B cell (primary cell): ENCODE measurements around the gene PPP1R3D. TPM values are rescaled to one million over a fixed set of nuclear protein-coding genes. Genes with fewer than 3 reads are reported as not detected.
A peak's percentile ranks its signal among the peaks of the same experiment; 100 is the strongest.

Experiments
- ATAC-seq: fragments of 200-7000 bp; cut with Tn5 transposase; one replicate; pipeline ENCODE4 v1.10.0; 2021; ENCODE audit warnings: low read depth, mild to moderate bottlenecking, moderate number of reproducible peaks, moderate library complexity
- CTCF ChIA-PET: fragments of 350-600 bp; sonication (Branson Sonifier 250); formaldehyde crosslinking; loops from one replicate; lab custom pipeline; 2021; ENCODE audit warnings: antibody characterized with exemption, inconsistent platforms; lab: Charles Lee
- POLR2A ChIA-PET: fragments of 350-600 bp; sonication (Branson Sonifier 250); formaldehyde crosslinking; loops from one replicate; lab custom pipeline; 2021; ENCODE audit warnings: antibody characterized with exemption; lab: Charles Lee
- DNase-seq: peaks from one replicate; pipeline ENCODE4 v3.0.0; 2013
- H2AFZ ChIP-seq: 2 replicates; pipeline ENCODE4 v1.6.1; 2012; ENCODE audit warnings: mild to moderate bottlenecking, low read depth, low read length; ENCODE audit not compliant: insufficient read depth, poor library complexity, severe bottlenecking
- H3K27ac ChIP-seq, 2 donors: 1 replicate in 1 of 2; 2 replicates in 1 of 2; pipeline ENCODE4 v1.5.1; 2012 to 2013; ENCODE audit warnings: low read length in 2 of 2, mild to moderate bottlenecking in 2 of 2, moderate library complexity in 1 of 2
- H3K27me3 ChIP-seq, 4 experiments: fragments of 200-600 bp in 1 of 4; sonication (generic) in 1 of 4; replicated peaks in 1 of 4; 1 replicate in 2 of 4; 2 replicates in 2 of 4; pipeline versions ENCODE4 v1.6.1 to v1.7.0; 2013 to 2016; ENCODE audit warnings: low read length in 3 of 4, mild to moderate bottlenecking in 2 of 4, mixed read lengths in 1 of 4, moderate library complexity in 1 of 4; ENCODE audit not compliant: insufficient read depth in 4 of 4, control insufficient read depth in 3 of 4; ENCODE audit errors: control extremely low read depth in 1 of 4
- H3K36me3 ChIP-seq, 2 experiments: replicated peaks in 1 of 2; 1 replicate in 1 of 2; 2 replicates in 1 of 2; pipeline versions ENCODE4 v1.6.1 to v1.7.1; 2013; ENCODE audit warnings: low read length in 1 of 2; ENCODE audit not compliant: insufficient read depth in 2 of 2, control insufficient read depth in 1 of 2; ENCODE audit errors: control extremely low read depth in 1 of 2, extremely low read depth in 1 of 2
- H3K4me1 ChIP-seq, 2 donors: fragments of 200-600 bp in 1 of 2; sonication (generic) in 1 of 2; 1 replicate in 1 of 2; 2 replicates in 1 of 2; pipeline versions ENCODE4 v1.5.1 to v1.6.1; 2013 to 2017; ENCODE audit warnings: low read length in 2 of 2; ENCODE audit not compliant: control insufficient read depth in 2 of 2, insufficient read depth in 2 of 2
- H3K4me2 ChIP-seq: replicated peaks from 2 replicates; pipeline ENCODE3; 2012; ENCODE audit warnings: mild to moderate bottlenecking, low read depth, low read length; ENCODE audit not compliant: poor library complexity, severe bottlenecking
- H3K4me3 ChIP-seq, 5 experiments: fragments of 200-600 bp in 1 of 5; sonication (generic) in 1 of 5; 1 replicate in 3 of 5; 2 replicates in 2 of 5; pipeline versions ENCODE4 v1.5.1 to v1.7.0; 2011 to 2016; ENCODE audit warnings: low read length in 4 of 5, mild to moderate bottlenecking in 4 of 5, low read depth in 2 of 5, control low read depth in 1 of 5, moderate library complexity in 1 of 5; ENCODE audit not compliant: insufficient read depth in 1 of 5; ENCODE audit errors: control extremely low read depth in 1 of 5, extremely low read depth in 1 of 5
- H3K79me2 ChIP-seq: fragments of 200-600 bp; sonication (generic); one replicate; pipeline ENCODE4 v1.6.0; 2016; ENCODE audit warnings: low read length; ENCODE audit not compliant: control insufficient read depth, insufficient read depth
- H3K9ac ChIP-seq: fragments of 200-600 bp; sonication (generic); 2 replicates; pipeline ENCODE4 v1.6.1; 2017; ENCODE audit warnings: mild to moderate bottlenecking, low read length, moderate library complexity
- H3K9me3 ChIP-seq, 3 donors: one replicate each; pipeline versions ENCODE4 v1.6.1 to v1.7.1; 2013; ENCODE audit warnings: low read length in 2 of 3; ENCODE audit not compliant: control insufficient read depth in 2 of 3, insufficient read depth in 1 of 3; ENCODE audit errors: control extremely low read depth in 1 of 3
- H4K20me1 ChIP-seq: 2 replicates; pipeline ENCODE4 v1.6.0; 2012; ENCODE audit warnings: mild to moderate bottlenecking, low read length; ENCODE audit not compliant: insufficient read depth, control insufficient read depth, poor library complexity, severe bottlenecking
- H3K27ac Mint-ChIP-seq: one replicate; pipeline ENCODE4 v1.8.0; 2021; ENCODE audit warnings: mixed read lengths
- H3K27me3 Mint-ChIP-seq: one replicate; pipeline ENCODE4 v1.8.0; 2021; ENCODE audit warnings: mixed read lengths
- H3K4me1 Mint-ChIP-seq: one replicate; pipeline ENCODE4 v1.8.0; 2021; ENCODE audit warnings: mixed read lengths
- H3K4me3 Mint-ChIP-seq: one replicate; pipeline ENCODE4 v1.8.0; 2021; ENCODE audit warnings: mixed read lengths
- H3K9me3 Mint-ChIP-seq: one replicate; pipeline ENCODE4 v1.8.0; 2022; ENCODE audit warnings: mixed read lengths; ENCODE audit not compliant: insufficient read depth
- CTCF ChIP-seq: fragments of 200-600 bp; IDR thresholded peaks from one replicate; pipeline ENCODE4 v1.8.0; 2022; ENCODE audit warnings: antibody characterized with exemption, mild to moderate bottlenecking
- EZH2 ChIP-seq: IDR thresholded peaks from 2 replicates; pipeline ENCODE4 v1.6.1; 2012; ENCODE audit warnings: borderline replicate concordance, low read depth, mild to moderate bottlenecking, moderate library complexity, low read length; ENCODE audit not compliant: insufficient read depth, poor library complexity, severe bottlenecking
- WGBS: methylation state at CpG from one replicate; pipeline ENCODE4 v1.1.5; 2013; ENCODE audit warnings: missing lambda C conversion rate; ENCODE audit not compliant: insufficient coverage; 5-methylcytosine and 5-hydroxymethylcytosine counted together
- intact Hi-C: fragments of 100-400 bp; cut with micrococcal nuclease; formaldehyde crosslinking; loops from one replicate; pipeline ENCODE4 v1.10.0; 2022
- polyA plus RNA-seq: library from polyadenylated mRNA; depleted of rRNA; stranded (reverse); fragments of >200 nt; gene quantifications from 2 replicates; pipeline ENCODE4 v1.2.3, GENCODE V29; 2012
- total RNA-seq, 2 donors: library from RNA; stranded (reverse); fragments of 120-200 nt in 1 of 2; gene quantifications; 1 replicate in 1 of 2; 2 replicates in 1 of 2; pipeline versions ENCODE4 v1.2.3 to v1.2.4, GENCODE V29; 2013 to 2022

PPP1R3D gene
- total and polyA plus RNA-seq, 2 donors (not counting 1 experiment from before 2014, with no cell fraction given) = 1.2 to 13.6 TPM

DNA sequence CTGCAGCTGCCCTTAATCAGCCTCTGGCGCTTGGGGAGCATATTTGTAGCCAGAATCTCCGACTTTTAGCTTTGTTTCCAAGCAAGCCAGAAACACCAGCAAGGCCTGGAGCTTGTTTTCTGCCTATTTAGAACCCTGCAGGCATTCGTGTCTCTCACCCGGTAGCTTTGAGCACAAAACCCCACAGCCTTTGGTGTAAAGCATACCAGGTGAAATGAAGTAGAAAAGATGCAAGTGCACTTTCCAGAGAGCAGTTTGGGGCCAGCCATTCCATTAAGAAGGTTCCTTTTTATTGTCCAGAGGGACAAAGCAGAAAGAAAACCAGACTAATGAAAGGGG lies 820 bp upstream of the PPP1R3D start:
- peaks cover 20 to 21% of the 10 kb centered on the region in 2 donors for H3K4me1 ChIP-seq
- ChIA-PET CTCF (interaction anchor here (1.6 to 4.3 kb wide), 2 partner anchors 9 to 15 kb away, joined by 7 to 45 read pairs; no protein-coding TSS in a partner anchor), POLR2A (no interaction called here)
- Mint-ChIP-seq H3K4me3 (peak overlapping the region; percentile 97), H3K4me1 (peaks cover 35% of the 10 kb centered on the region), H3K27me3 (no peaks in the 10 kb centered on the region), H3K27ac (peak overlapping the region; percentile 95), H3K9me3 (no peaks in the 10 kb centered on the region)
- H4K20me1 ChIP-seq = no peaks in the 10 kb centered on the region
- peak overlapping the region; percentile 81 for H3K9ac ChIP-seq
- TF ChIP-seq CTCF (no peak), EZH2 (no peak)
- H3K79me2 ChIP-seq = peaks cover 22% of the 10 kb centered on the region
- ATAC-seq (no peak), DNase-seq (no peak)
- no peaks in the 10 kb centered on the region for H3K27me3 ChIP-seq
- H3K4me3 ChIP-seq = peak overlapping the region; percentile 73 to 96 (median 82)
- 0% methylated on average over 3 of the region's 4 CpGs for WGBS
- peak overlapping the region; percentile 72 to 87 for H3K27ac ChIP-seq
- intact Hi-C loops = loop anchor here (1.0 to 5.0 kb wide), 2 partner anchors 8 to 1289 kb away; partner anchors contain the start of gene STX16
- H3K4me2 ChIP-seq = peak overlapping the region; percentile 78
- H3K9me3 ChIP-seq = peaks cover 0 to 10% (median 0%) of the 10 kb centered on the region in 3 donors
- peak overlapping the region; percentile 93 for H2AFZ ChIP-seq
- H3K36me3 ChIP-seq = peaks cover 5 to 28% of the 10 kb centered on the region in 2 experiments

- Mint-ChIP-seq H3K27ac (peak overlapping the region; percentile 79), H3K27me3 (no peaks in the 10 kb centered on the region), H3K4me1 (peaks cover 37% of the 10 kb centered on the region), H3K9me3 (no peaks in the 10 kb centered on the region), H3K4me3 (peak overlapping the region; percentile 97)
- under 1% methylated on average over 24 of the region's 24 CpGs for WGBS
- no peak for TF ChIP-seq EZH2
- TF ChIP-seq CTCF = no peak
- no peak for DNase-seq
- no peaks in the 10 kb centered on the region for H4K20me1 ChIP-seq
- H3K4me2 ChIP-seq = peak overlapping the region; percentile 78
- H3K27me3 ChIP-seq = no peaks in the 10 kb centered on the region
- peak overlapping the region; percentile 47 to 87 for H3K27ac ChIP-seq
- intact Hi-C loops = loop anchor here (1.0 to 5.0 kb wide), 2 partner anchors 9 to 1288 kb away; partner anchors contain the start of gene STX16
- peak overlapping the region; percentile 81 for H3K9ac ChIP-seq
- peak overlapping the region; percentile 79 to 96 (median 84) for H3K4me3 ChIP-seq
- peak; percentile 14 for ATAC-seq
- peaks cover 2 to 23% of the 10 kb centered on the region in 2 experiments for H3K36me3 ChIP-seq
- CTCF ChIA-PET = interaction anchor here (1.3 to 4.3 kb wide), 3 partner anchors 10 to 16 kb away, joined by 4 to 45 read pairs (median 7); no protein-coding TSS in a partner anchor
- H3K9me3 ChIP-seq = peaks cover 0 to 10% (median 0%) of the 10 kb centered on the region in 3 donors
- peak overlapping the region; percentile 93 for H2AFZ ChIP-seq
- peaks cover 22% of the 10 kb centered on the region for H3K79me2 ChIP-seq
- peaks cover 20 to 21% of the 10 kb centered on the region in 2 donors for H3K4me1 ChIP-seq
- POLR2A ChIA-PET = no interaction called here
Observed at GRCh38 chr20:59939879-59940128, 301 bp downstream of the PPP1R3D start.
